CD4-positive, alpha-beta T cell (primary cell): ENCODE measurements around the gene STK32B. TPM values are rescaled to one million over a fixed set of nuclear protein-coding genes. Genes with fewer than 3 reads are reported as not detected.

Experiments used
- ATAC-seq: fragments of 200-7000 bp; cut with Tn5 transposase; one replicate; pipeline ENCODE4 v1.10.0; 2022; ENCODE audit warnings: mild to moderate bottlenecking; ENCODE audit not compliant: poor library complexity
- CTCF ChIA-PET: fragments of 350-600 bp; sonication (Branson Sonifier 250); formaldehyde crosslinking; loops from one replicate; lab custom pipeline; 2021; ENCODE audit warnings: antibody characterized with exemption, inconsistent platforms; lab: Charles Lee
- POLR2A ChIA-PET: fragments of 350-600 bp; sonication (Branson Sonifier 250); formaldehyde crosslinking; loops from one replicate; lab custom pipeline; 2021; ENCODE audit warnings: antibody characterized with exemption, inconsistent platforms; lab: Charles Lee
- DNase-seq, 14 experiments: peaks; one replicate each; pipeline ENCODE4 v3.0.0-alpha.2; 2013 to 2020; ENCODE audit warnings: mixed read lengths in 2 of 14
- H3K27ac ChIP-seq, 2 donors: one replicate each; pipeline versions ENCODE4 v1.5.1 to v1.7.0; 2013; ENCODE audit warnings: low read length in 2 of 2, low read depth in 1 of 2, mild to moderate bottlenecking in 1 of 2
- H3K27me3 ChIP-seq, 2 experiments: 1 replicate in 1 of 2; 2 replicates in 1 of 2; pipeline versions ENCODE4 v1.6.1 to v1.7.0; 2013; ENCODE audit warnings: low read length in 2 of 2, control low read depth in 1 of 2, mild to moderate bottlenecking in 1 of 2, moderate library complexity in 1 of 2; ENCODE audit not compliant: insufficient read depth in 2 of 2, control insufficient read depth in 1 of 2
- H3K36me3 ChIP-seq: one replicate; pipeline ENCODE4 v1.6.1; 2013; ENCODE audit warnings: low read length, control low read depth; ENCODE audit not compliant: insufficient read depth
- H3K4me1 ChIP-seq: one replicate; pipeline ENCODE4 v1.6.1; 2013; ENCODE audit warnings: low read length, control low read depth; ENCODE audit not compliant: insufficient read depth
- H3K4me3 ChIP-seq: one replicate; pipeline ENCODE4 v1.5.1; 2013; ENCODE audit warnings: mild to moderate bottlenecking, low read length, moderate library complexity
- H3K9me3 ChIP-seq, 2 experiments: 1 replicate in 1 of 2; 2 replicates in 1 of 2; pipeline versions ENCODE4 v1.6.1 to v1.7.0; 2013; ENCODE audit warnings: low read length in 2 of 2, mild to moderate bottlenecking in 2 of 2, control low read depth in 1 of 2, moderate library complexity in 1 of 2; ENCODE audit not compliant: control insufficient read depth in 1 of 2, insufficient read depth in 1 of 2
- H3K27ac Mint-ChIP-seq: one replicate; pipeline ENCODE4 v1.8.0; 2020; ENCODE audit warnings: mixed read lengths
- H3K27me3 Mint-ChIP-seq: one replicate; pipeline ENCODE4 v1.8.0; 2021; ENCODE audit warnings: mixed read lengths
- H3K36me3 Mint-ChIP-seq: one replicate; pipeline ENCODE4 v1.8.0; 2021; ENCODE audit warnings: low read depth, mixed read lengths
- H3K4me1 Mint-ChIP-seq: one replicate; pipeline ENCODE4 v1.8.0; 2021; ENCODE audit warnings: low read depth, mixed read lengths
- H3K4me3 Mint-ChIP-seq: one replicate; pipeline ENCODE4 v1.8.0; 2020; ENCODE audit warnings: mild to moderate bottlenecking, mixed read lengths
- H3K9me3 Mint-ChIP-seq: one replicate; pipeline ENCODE4 v1.8.0; 2020; ENCODE audit warnings: mixed read lengths
- intact Hi-C, 2 experiments: fragments of 100-400 bp; cut with DNase I in 1 of 2; cut with micrococcal nuclease in 1 of 2; formaldehyde crosslinking; loops; one replicate each; pipeline versions ENCODE4 v1.15.1 to v1.9.0; 2023 to 2025; cut with DNase I, micrococcal nuclease
- total RNA-seq, 174 experiments: library from RNA in 2 of 174; stranded (reverse) in 2 of 174; gene quantifications; one replicate each; pipeline ENCODE4 v1.2.3 and lab custom pipeline; 2021 to 2026
- TF ChIP-seq, protein P1 (sequence below): fragments of 200-600 bp; IDR thresholded peaks from one replicate; pipeline ENCODE4 v1.8.0; 2022; ENCODE audit warnings: antibody characterized with exemption, mild to moderate bottlenecking

The STK32B gene
- total RNA-seq, 2 experiments from 2014 or later = not detected

DNA sequence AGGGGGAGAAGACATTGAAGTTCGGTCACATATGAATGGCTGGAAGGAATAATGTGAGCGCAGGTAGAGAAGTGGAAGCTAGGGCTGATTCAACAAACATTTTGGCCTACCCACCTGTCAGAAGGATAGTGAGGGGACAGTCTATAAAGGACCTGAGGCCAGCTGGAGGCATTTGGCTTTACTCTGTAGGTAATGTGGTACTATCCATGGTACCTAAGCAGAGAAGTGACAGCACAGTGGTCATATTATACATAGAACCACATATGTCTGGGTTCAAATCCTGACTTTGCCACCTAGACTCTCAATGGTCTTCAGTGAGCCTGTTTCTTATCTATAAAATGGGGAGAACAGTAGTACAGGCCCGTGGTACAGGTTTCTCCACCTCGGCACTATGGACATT, 400.0 kb downstream of the STK32B start:
- no peaks in the 10 kb centered on the region for H3K36me3 Mint-ChIP-seq
- H3K27ac Mint-ChIP-seq = no peak overlapping the region
- Histone ChIP-seq H3K4me1 (no peaks in the 10 kb centered on the region), H3K27ac (no peak overlapping the region), H3K27me3 (no peaks in the 10 kb centered on the region), H3K4me3 (no peak overlapping the region), H3K9me3 (peaks cover 0 to 3% of the 10 kb centered on the region in 2 experiments), H3K36me3 (no peaks in the 10 kb centered on the region)
- intact Hi-C loops = no loop called here
- no peak for ATAC-seq
- DNase-seq = no peak
- POLR2A ChIA-PET = no interaction called here
- no peak overlapping the region for H3K4me3 Mint-ChIP-seq
- H3K27me3 Mint-ChIP-seq = no peaks in the 10 kb centered on the region
- no peaks in the 10 kb centered on the region for H3K9me3 Mint-ChIP-seq
- CTCF ChIA-PET = no interaction called here
- TF ChIP-seq, protein P1, sequence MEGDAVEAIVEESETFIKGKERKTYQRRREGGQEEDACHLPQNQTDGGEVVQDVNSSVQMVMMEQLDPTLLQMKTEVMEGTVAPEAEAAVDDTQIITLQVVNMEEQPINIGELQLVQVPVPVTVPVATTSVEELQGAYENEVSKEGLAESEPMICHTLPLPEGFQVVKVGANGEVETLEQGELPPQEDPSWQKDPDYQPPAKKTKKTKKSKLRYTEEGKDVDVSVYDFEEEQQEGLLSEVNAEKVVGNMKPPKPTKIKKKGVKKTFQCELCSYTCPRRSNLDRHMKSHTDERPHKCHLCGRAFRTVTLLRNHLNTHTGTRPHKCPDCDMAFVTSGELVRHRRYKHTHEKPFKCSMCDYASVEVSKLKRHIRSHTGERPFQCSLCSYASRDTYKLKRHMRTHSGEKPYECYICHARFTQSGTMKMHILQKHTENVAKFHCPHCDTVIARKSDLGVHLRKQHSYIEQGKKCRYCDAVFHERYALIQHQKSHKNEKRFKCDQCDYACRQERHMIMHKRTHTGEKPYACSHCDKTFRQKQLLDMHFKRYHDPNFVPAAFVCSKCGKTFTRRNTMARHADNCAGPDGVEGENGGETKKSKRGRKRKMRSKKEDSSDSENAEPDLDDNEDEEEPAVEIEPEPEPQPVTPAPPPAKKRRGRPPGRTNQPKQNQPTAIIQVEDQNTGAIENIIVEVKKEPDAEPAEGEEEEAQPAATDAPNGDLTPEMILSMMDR = no peak
- H3K4me1 Mint-ChIP-seq = no peaks in the 10 kb centered on the region

DNA sequence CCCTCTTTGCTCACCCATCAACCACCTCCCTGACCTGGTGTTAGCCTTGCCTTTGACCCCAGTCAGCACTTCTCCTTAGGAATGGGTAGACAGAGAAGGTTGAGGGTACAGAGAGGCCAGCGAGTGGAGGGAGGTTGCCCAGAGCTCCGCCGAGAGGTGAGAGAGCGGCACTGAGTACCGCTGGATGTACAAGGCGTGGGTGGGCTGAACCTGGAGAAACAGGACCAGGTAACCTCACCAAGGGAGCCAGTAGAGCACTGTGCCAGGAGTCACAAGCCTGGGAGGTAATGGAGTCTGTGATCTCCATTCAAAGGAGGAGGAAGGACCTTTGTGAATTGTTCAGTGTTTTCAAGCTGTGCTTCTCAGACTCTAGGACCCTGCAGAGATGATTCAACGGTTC, 400.9 kb downstream of the STK32B start:
- no peaks in the 10 kb centered on the region for H3K27me3 ChIP-seq
- Mint-ChIP-seq H3K4me1 (no peaks in the 10 kb centered on the region), H3K36me3 (no peaks in the 10 kb centered on the region), H3K27ac (no peak overlapping the region), H3K4me3 (no peak overlapping the region), H3K9me3 (no peaks in the 10 kb centered on the region), H3K27me3 (no peaks in the 10 kb centered on the region)
- no peaks in the 10 kb centered on the region for H3K36me3 ChIP-seq
- TF ChIP-seq, protein P1 = no peak
- H3K4me3 ChIP-seq = no peak overlapping the region
- POLR2A ChIA-PET = no interaction called here
- no peaks in the 10 kb centered on the region for H3K4me1 ChIP-seq
- H3K27ac ChIP-seq = no peak overlapping the region
- CTCF ChIA-PET = no interaction called here
- no peaks in the 10 kb centered on the region for H3K9me3 ChIP-seq
- intact Hi-C loops = no loop called here
- ATAC-seq = no peak
- no peak for DNase-seq

DNA sequence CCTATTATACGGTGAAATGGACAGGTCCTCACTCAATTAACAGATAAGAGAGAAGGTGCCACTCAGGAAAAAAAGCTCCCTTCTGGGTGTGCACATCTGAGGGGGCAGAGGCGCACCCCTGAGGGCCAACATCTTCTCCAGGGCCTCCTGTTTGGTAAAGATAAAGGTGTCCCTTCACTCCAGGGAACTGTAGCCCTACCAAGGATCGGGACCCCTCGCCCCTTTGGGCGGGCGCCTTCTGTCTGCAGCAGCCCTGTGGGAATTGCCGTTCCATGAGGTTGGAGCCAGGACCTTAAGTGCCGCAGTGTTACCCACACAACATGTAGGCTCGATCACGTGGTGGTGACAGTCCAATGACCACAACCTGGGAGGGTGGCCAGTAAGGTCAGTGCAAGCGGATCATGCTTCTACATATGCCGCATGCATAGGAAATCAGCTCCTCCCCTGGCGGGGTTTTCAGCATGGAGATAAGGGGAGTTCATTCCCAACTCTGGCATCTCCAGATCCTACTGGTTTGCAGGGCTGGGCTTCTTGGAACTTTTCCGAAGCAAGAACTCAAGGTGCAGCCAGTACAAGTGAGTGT, 403.8 kb downstream of the STK32B start:
- Histone ChIP-seq H3K27me3 (no peaks in the 10 kb centered on the region), H3K4me3 (no peak overlapping the region), H3K27ac (no peak overlapping the region), H3K4me1 (no peaks in the 10 kb centered on the region), H3K9me3 (peaks cover 0 to 7% of the 10 kb centered on the region in 2 experiments), H3K36me3 (no peaks in the 10 kb centered on the region)
- H3K27ac Mint-ChIP-seq = no peak overlapping the region
- intact Hi-C loops = no loop called here
- H3K9me3 Mint-ChIP-seq = no peaks in the 10 kb centered on the region
- no peak for ATAC-seq
- no peak overlapping the region for H3K4me3 Mint-ChIP-seq
- no peaks in the 10 kb centered on the region for H3K4me1 Mint-ChIP-seq
- ChIA-PET CTCF (no interaction called here), POLR2A (no interaction called here)
- TF ChIP-seq, protein P1 = no peak
- H3K36me3 Mint-ChIP-seq = no peaks in the 10 kb centered on the region
- DNase-seq = no peak
- H3K27me3 Mint-ChIP-seq = no peaks in the 10 kb centered on the region
